HG03095 (cell line): ENCODE results near the gene IFT52.
A peak's percentile ranks its signal among the peaks of the same experiment; 100 is the strongest.

ENCODE experiments used
- ATAC-seq: cut with Tn5 transposase; IDR thresholded peaks from one replicate; pipeline ENCODE4 v1.9.1; 2021; ENCODE audit warnings: moderate library complexity; ENCODE audit not compliant: unreplicated experiment

The IFT52 gene

GRCh38 chr20:43590392-43591303, at the start of gene IFT52:
TSS of gene IFT52 (plus strand) at chr20:43590937. CDS start at chr20:43594699, 3,762 bp downstream.
- peak; percentile 98 for ATAC-seq

DNA sequence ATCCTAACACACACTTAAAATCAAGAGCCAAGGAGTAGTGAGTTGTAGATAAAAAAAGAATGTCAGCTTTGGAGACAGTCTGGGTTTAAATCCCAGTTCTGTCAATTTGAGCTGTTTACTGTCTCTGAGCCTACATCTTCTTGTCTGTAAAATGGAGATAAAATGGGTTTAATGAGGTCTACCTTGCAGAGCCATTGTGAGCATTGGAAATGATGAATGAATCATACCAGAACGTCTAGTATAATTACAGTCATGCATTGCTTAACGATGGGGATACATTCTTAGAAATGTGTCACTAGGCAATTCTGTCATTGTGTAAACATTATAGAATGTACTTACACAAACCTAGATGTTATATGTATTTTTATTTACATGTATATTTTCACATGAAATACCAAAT, 49.5 kb upstream of the IFT52 start:
- ATAC-seq = no peak

GRCh38 chr20:43542161-43542560, 48.6 kb upstream of the IFT52 start:
- no peak for ATAC-seq

GRCh38 chr20:43542674-43543073, 48.1 kb upstream of the IFT52 start:
- no peak for ATAC-seq

- ATAC-seq = no peak
Observed at GRCh38 chr20:43543138-43543537, 47.6 kb upstream of the IFT52 start.

DNA sequence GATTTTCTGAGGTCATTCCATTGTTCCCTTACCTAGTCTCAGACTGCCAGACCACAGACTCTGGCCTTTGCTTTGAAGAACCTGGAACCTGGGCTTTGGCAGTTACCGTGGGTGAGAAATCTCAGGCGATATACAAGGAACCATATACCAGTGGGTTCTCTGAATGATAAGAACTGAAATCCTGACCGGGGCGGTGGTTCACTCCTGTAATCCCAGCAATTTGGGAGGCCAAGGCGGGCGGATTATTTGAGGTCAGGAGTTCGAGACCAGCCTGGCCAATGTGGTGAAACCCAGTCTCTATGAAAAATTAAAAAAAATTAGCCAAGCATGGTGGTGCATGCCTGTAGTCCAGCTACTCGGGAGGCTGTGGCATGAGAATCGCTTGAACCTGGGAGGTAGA, 46.2 kb upstream of the IFT52 start:
- no peak for ATAC-seq

- ATAC-seq = no peak
Observed at GRCh38 chr20:43545837-43546578, 44.7 kb upstream of the IFT52 start.

DNA sequence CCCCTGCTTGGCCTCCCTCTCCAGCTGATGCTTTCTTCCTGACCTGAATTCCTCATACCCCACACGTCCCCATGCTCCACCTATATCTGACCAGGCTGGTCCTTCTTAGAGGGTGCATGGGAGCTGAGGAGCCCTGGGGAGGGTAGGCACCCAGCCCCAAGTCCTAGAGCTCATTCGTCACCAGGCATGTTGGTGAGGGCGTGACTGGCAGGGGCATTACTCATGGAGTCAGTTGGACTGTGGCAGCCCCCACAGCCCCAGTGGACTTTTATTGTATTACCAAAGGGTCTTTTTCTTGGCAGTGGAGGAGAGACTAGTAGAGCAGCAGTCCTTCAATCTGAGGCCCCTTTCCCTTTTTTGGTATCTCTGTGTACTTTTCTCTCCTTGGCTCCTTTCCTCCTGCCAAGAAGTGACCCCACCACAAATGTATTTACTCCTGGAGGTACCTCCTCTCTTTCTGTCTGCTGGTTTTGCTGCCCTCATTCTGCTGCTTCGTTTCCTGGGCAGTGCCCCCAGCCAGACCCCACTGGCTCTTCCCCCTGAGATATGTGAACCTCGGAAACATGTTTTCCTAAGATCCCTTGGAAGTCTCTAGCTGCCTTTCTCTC, 42.4 kb upstream of the IFT52 start:
- no peak for ATAC-seq

DNA sequence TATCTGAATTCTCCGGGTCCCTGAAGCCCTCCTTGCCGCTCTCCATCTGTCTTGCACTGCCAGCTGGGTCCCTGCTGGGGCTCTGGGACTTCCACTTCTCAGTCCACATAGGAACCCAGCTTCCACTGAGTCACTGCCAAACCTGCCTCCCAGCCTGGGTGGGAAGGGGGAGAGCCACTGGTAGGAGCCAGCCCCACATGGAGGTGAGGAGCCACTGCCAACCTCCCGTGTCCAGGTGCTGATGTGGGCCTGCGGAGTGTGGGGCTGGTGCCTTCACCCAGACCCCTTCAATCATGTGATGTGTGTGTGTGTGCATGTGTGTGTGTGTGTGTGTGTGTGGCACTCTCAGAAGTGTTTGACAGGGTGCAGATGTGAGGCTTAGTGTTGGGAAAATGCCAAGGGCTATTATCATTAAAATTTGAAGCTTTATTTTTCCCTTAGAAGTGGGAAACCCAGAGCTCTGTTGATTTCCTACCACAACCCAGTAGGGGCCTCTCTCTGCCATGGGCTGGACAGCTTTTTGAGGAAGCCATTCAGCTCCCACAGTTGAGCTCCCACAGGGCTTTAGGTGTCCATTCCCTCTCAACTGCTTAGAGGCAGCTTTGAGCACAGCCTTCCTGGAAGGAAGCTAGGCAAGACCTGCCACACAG, 41.2 kb upstream of the IFT52 start:
- ATAC-seq = no peak

DNA sequence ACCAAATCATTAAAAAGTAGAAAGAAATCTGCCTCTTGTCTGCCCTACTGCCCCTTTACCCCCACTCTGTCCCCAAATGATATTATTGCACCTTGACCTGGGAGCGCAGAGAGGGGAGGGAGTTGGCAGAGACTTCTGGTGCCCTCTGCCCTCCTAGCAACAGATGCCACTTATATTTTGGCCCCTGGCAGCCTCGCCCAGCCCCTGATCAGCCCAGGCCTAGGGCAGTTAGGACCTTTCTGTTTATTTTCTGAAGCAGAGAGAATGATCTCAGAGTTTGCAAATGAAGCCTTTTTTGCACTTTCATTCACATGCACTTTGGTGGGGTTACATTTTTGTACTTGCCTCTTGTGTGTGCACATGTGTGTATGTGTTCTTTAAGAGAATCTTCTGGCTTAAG, 40.3 kb upstream of the IFT52 start:
- no peak for ATAC-seq

GRCh38 chr20:43554369-43554768, 36.4 kb upstream of the IFT52 start:
- no peak for ATAC-seq

- no peak for ATAC-seq
Observed at GRCh38 chr20:43558412-43559146, 32.2 kb upstream of the IFT52 start, which contains the start of gene SGK2. TSS of gene SGK2 (plus strand) at chr20:43559027. CDS start at chr20:43566496, 7,469 bp downstream.

- no peak for ATAC-seq
Observed at GRCh38 chr20:43559147-43559987, 31.4 kb upstream of the IFT52 start.

DNA sequence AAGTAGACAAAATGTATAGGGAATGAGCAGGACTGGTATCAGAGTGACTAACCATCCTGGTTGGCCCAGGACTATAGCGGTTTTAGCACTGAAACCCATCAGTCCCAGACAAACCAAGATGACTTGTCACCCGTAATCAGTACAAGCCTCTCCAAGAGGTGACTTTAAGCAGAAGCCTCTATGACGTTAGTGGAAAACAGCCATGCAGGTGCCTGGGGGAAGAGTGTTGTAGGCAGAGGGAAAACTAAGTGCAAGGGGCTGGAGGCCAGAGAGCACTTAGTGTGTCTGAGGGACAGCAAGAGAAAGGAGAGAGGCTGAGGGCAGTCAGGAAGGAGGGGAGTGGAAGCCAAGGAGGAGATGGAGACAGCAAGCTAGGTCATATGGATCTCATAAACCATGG, 29.8 kb upstream of the IFT52 start:
- ATAC-seq = no peak

DNA sequence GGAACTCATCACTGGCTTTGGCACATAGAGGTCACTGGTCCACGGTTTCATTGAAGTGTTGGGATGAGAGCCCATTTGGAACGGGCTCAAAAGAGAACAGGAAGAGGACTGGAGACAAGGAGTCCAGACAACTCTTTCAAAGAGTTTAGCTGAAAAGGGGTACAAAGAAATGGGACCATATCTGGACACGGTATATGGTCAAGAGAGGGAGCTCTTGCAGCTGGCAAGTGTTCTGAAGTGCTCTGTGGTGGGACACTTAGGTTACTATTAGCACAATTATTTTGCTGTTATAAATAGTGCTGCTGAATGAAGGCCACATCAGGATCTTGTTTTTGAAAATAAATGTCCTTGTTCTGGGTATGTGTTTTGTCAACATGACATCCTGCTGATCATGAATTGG, 27.3 kb upstream of the IFT52 start:
- ATAC-seq = no peak

- ATAC-seq = no peak
Observed at GRCh38 chr20:43563991-43564390, 26.7 kb upstream of the IFT52 start.

DNA sequence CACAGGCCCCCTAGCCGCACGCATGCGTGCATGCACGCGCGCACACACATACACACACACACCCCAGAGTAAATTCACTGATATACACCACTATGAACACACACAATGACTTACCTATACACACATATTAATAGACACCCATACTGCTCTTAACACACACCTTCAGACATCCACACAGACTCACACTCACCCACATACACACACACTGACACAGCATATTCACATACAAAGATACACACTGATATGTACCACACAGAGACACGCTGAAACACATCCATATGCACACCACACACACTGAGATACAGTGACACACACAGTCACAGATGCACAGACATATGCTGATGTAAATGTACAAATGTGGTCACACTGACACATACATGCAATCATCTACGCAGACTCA, 26.3 kb upstream of the IFT52 start:
- no peak for ATAC-seq

- no peak for ATAC-seq
Observed at GRCh38 chr20:43564993-43565757, 25.6 kb upstream of the IFT52 start.

- no peak for ATAC-seq
Observed at GRCh38 chr20:43565758-43566104, 25.0 kb upstream of the IFT52 start.
